GM23338 (cell line): ENCODE measurements around the gene WWP2.

Experiments used
- CTCF ChIP-seq, 2 experiments: fragments of 200-600 bp in 1 of 2; sonication (generic) in 1 of 2; conservative IDR thresholded peaks; 2 replicates each; pipeline versions ENCODE4 v1.5.1 to v1.6.1; 2016 to 2017; ENCODE audit warnings: antibody characterized with exemption in 2 of 2, low read depth in 2 of 2, mild to moderate bottlenecking in 2 of 2, moderate library complexity in 1 of 2
- EZH2phosphoT487 ChIP-seq: fragments of 200-600 bp; sonication (generic); IDR thresholded peaks from one replicate; pipeline ENCODE4 v1.8.1; 2018; ENCODE audit warnings: antibody characterized with exemption; ENCODE audit not compliant: unreplicated experiment
- TF ChIP-seq, protein P1 (sequence below): IDR thresholded peaks from one replicate; pipeline ENCODE4 v1.6.1; 2018; ENCODE audit warnings: antibody characterized with exemption; ENCODE audit not compliant: unreplicated experiment

DNA sequence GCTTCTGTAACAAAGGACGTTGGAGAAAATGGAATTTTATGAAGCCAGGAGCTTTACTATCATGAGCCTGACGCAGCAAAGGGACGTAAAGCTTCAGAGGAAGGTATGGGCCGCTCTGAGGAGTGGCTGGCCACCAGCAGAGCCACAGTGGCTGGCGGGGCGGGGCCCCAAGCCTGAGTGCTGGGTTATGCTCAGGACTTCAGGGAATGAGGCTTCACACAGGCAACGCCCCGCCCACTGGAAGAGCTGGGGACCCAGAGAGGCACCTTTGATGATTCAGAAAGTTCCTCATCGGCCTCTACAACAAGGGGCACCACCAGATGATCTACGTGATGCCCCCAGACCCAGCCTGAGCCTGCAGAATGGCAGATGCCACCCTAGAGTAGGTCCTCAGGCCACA, 16.2 kb upstream of the WWP2 start:
- TF ChIP-seq, protein P1, sequence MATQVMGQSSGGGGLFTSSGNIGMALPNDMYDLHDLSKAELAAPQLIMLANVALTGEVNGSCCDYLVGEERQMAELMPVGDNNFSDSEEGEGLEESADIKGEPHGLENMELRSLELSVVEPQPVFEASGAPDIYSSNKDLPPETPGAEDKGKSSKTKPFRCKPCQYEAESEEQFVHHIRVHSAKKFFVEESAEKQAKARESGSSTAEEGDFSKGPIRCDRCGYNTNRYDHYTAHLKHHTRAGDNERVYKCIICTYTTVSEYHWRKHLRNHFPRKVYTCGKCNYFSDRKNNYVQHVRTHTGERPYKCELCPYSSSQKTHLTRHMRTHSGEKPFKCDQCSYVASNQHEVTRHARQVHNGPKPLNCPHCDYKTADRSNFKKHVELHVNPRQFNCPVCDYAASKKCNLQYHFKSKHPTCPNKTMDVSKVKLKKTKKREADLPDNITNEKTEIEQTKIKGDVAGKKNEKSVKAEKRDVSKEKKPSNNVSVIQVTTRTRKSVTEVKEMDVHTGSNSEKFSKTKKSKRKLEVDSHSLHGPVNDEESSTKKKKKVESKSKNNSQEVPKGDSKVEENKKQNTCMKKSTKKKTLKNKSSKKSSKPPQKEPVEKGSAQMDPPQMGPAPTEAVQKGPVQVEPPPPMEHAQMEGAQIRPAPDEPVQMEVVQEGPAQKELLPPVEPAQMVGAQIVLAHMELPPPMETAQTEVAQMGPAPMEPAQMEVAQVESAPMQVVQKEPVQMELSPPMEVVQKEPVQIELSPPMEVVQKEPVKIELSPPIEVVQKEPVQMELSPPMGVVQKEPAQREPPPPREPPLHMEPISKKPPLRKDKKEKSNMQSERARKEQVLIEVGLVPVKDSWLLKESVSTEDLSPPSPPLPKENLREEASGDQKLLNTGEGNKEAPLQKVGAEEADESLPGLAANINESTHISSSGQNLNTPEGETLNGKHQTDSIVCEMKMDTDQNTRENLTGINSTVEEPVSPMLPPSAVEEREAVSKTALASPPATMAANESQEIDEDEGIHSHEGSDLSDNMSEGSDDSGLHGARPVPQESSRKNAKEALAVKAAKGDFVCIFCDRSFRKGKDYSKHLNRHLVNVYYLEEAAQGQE: no peak
- TF ChIP-seq EZH2phosphoT487 (no peak), CTCF (conservative IDR thresholded peaks at IDR 0.05; ENCODE audit: low read depth in 2 of 2) (no peak)
